HepG2 (cell line): ENCODE results near the gene PCSK6. TPM values are rescaled to one million over a fixed set of nuclear protein-coding genes. Genes with fewer than 3 reads are reported as not detected.

Experiments
- ATF4 ChIP-seq, 2 experiments: fragments of 450-650 bp in 1 of 2; sonication (generic) in 1 of 2; formaldehyde crosslinking; IDR thresholded peaks; 2 replicates each; pipeline versions ENCODE4 v1.5.0 to v1.8.0; 2020 to 2022; ENCODE audit warnings: mild to moderate bottlenecking in 1 of 2, missing genetic modification reagents in 1 of 2
- NFE2 ChIP-seq: sonication (generic); formaldehyde crosslinking; IDR thresholded peaks from 2 replicates; pipeline ENCODE4 v1.4.0; 2020; ENCODE audit warnings: missing genetic modification reagents
- PAX8 ChIP-seq: sonication (generic); formaldehyde crosslinking; IDR thresholded peaks from 2 replicates; pipeline ENCODE4 v1.8.0; 2022; ENCODE audit warnings: mild to moderate bottlenecking, missing genetic modification reagents, borderline replicate concordance
- PAXIP1 ChIP-seq: sonication (generic); formaldehyde crosslinking; conservative IDR thresholded peaks from 2 replicates; pipeline ENCODE4 v1.4.0; 2020; ENCODE audit warnings: mild to moderate bottlenecking, missing genetic modification reagents, moderate library complexity
- TFDP2 ChIP-seq: sonication (generic); formaldehyde crosslinking; IDR thresholded peaks from 2 replicates; pipeline ENCODE4 v1.4.0; 2020; ENCODE audit warnings: missing genetic modification reagents
- TMF1 ChIP-seq: sonication (generic); formaldehyde crosslinking; IDR thresholded peaks from 2 replicates; pipeline ENCODE4 v1.8.1; 2022; ENCODE audit warnings: low read depth, missing genetic modification reagents
- ZNF292 ChIP-seq: sonication (generic); formaldehyde crosslinking; IDR thresholded peaks from 2 replicates; pipeline ENCODE4 v1.8.1; 2022; ENCODE audit warnings: mild to moderate bottlenecking, low read depth, missing genetic modification reagents, borderline replicate concordance
- ZNF678 ChIP-seq: sonication (generic); formaldehyde crosslinking; IDR thresholded peaks from 2 replicates; pipeline ENCODE4 v1.4.0; 2020; ENCODE audit warnings: mild to moderate bottlenecking, missing genetic modification reagents
- ZSCAN31 ChIP-seq: sonication (generic); formaldehyde crosslinking; IDR thresholded peaks from 2 replicates; pipeline ENCODE4 v1.5.0; 2020; ENCODE audit warnings: low read depth, mild to moderate bottlenecking, missing genetic modification reagents
- polyA plus RNA-seq, 8 experiments: library from polyadenylated mRNA; depleted of rRNA in 3 of 8; stranded (reverse) in 7 of 8; unstranded in 1 of 8; fragments of >200 nt; fragmentation: Illumina TruSeq in 4 of 8; extraction: Trizol in 4 of 8; gene quantifications; 2 replicates each; pipeline versions ENCODE4 v1.2.1 to v1.2.3, GENCODE V29; 2011 to 2016; ENCODE audit warnings: low read depth in 4 of 8, missing spikeins in 1 of 8, mixed read lengths in 1 of 8; ENCODE audit not compliant: insufficient read depth in 1 of 8
- total RNA-seq, 5 experiments: library from RNA; depleted of rRNA; stranded (reverse); fragments of >200 nt; fragmentation: Illumina TruSeq; extraction: Trizol; gene quantifications; 2 replicates each; pipeline ENCODE4 v1.2.3, GENCODE V29; 2016; ENCODE audit warnings: low read depth in 1 of 5
- TF ChIP-seq, protein P1 (sequence below): sonication (generic); formaldehyde crosslinking; IDR thresholded peaks from 2 replicates; pipeline ENCODE4 v1.4.0; 2020; ENCODE audit warnings: missing genetic modification reagents
- TF ChIP-seq, protein P2 (sequence below): sonication (generic); formaldehyde crosslinking; IDR thresholded peaks from 2 replicates; pipeline ENCODE4 v1.8.0; 2022; ENCODE audit warnings: missing genetic modification reagents, mild to moderate bottlenecking, inconsistent platforms, borderline replicate concordance
- TF ChIP-seq, protein P3 (sequence below): sonication (generic); formaldehyde crosslinking; IDR thresholded peaks from 2 replicates; pipeline ENCODE4 v1.4.0; 2020; ENCODE audit warnings: mild to moderate bottlenecking, missing genetic modification reagents
- TF ChIP-seq, protein P4 (sequence below): IDR thresholded peaks from 2 replicates; pipeline ENCODE4 v1.6.1; 2018; ENCODE audit warnings: missing genetic modification reagents
- TF ChIP-seq, protein P5 (sequence below): sonication (generic); formaldehyde crosslinking; IDR thresholded peaks from 2 replicates; pipeline ENCODE4 v1.8.1; 2023; ENCODE audit warnings: mild to moderate bottlenecking, moderate library complexity, missing genetic modification reagents

Gene PCSK6
- total and polyA plus RNA-seq, 2 of the 13 experiments (the other 11 are each of a cell fraction or from before 2014, with no cell fraction given) = 56.5 to 155 TPM

DNA sequence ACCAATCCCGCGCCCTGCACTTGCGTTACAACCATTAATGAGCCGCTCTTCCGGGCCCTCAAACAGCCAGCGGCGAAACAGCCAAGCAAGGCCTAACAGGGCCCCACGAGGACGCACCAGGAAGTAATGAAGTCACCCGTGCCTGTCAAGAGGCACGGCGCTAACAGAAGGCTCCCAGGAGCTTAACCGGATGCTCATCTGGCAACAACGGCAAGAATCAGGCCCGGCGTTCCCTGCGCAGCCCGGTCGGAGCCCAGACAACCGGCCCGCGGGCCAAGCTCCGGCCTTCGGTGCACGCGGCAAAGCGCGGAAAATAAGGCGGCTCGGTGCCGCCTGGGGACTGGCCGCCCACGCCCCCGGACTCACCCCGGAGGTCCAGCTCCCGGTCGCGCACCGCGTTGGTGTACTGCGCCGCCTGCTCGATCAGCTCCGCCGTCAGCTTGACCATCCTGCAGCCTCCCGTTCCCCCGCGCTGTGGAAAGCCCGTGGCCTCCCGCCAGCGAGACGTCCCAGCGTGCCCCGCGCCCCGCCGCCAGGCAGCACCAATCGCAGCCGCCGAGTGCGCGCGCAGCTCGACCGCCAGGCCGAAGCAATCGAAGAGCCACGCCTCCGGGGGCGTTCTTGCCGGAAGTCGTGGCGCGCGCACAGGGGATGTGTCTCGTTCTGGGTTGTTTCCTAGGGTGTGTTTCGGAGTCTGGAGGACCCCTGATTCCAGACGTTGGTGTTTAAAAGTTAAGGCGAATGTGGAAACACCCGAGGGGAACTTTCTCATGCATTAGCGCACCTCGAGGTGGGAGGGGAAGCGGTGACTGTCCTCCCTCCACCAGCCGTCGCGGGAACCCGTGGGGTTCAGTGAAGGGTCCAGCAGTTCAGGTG, 194.5 kb downstream of the PCSK6 start, which contains the start of gene SNRPA1 (continued):
- TF ChIP-seq, protein P1, sequence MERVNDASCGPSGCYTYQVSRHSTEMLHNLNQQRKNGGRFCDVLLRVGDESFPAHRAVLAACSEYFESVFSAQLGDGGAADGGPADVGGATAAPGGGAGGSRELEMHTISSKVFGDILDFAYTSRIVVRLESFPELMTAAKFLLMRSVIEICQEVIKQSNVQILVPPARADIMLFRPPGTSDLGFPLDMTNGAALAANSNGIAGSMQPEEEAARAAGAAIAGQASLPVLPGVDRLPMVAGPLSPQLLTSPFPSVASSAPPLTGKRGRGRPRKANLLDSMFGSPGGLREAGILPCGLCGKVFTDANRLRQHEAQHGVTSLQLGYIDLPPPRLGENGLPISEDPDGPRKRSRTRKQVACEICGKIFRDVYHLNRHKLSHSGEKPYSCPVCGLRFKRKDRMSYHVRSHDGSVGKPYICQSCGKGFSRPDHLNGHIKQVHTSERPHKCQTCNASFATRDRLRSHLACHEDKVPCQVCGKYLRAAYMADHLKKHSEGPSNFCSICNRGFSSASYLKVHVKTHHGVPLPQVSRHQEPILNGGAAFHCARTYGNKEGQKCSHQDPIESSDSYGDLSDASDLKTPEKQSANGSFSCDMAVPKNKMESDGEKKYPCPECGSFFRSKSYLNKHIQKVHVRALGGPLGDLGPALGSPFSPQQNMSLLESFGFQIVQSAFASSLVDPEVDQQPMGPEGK (CRISPR knock-in tag) = peak; percentile 65
- TF ChIP-seq NFE2 (no peak), ATF4 (CRISPR knock-in tag; IDR thresholded peaks at IDR 0.05) (peak in 1 of 2 experiments; percentile 70; a peak in 2 of 4 replicates), PAXIP1 (CRISPR knock-in tag) (peak; percentile 42; the same call in 1 of the 2 replicates), ZSCAN31 (CRISPR knock-in tag) (peak; percentile 76), TFDP2 (peak; percentile 95), PAX8 (CRISPR knock-in tag) (0 out of 2 replicates have a peak, but pooled peaks have one; percentile 95), ZNF678 (CRISPR knock-in tag) (peak; percentile 93), ZNF292 (CRISPR knock-in tag) (no peak), TMF1 (CRISPR knock-in tag) (no peak; the same call in 1 of the 2 replicates)
- TF ChIP-seq, protein P2, sequence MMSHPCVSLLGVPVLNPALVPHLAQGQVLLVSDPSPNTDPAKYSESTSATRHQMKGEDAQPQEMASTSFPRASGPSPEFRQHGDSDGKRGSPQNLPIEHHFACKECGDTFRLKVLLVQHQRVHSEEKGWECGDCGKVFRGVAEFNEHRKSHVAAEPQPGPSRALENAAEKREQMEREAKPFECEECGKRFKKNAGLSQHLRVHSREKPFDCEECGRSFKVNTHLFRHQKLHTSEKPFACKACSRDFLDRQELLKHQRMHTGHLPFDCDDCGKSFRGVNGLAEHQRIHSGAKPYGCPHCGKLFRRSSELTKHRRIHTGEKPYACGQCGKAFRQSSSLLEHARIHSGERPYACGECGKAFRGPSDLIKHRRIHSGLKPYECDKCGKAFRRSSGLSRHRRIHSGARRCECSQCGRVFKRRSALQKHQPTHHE = peak; percentile 58; the same call in 1 of the 2 replicates
- TF ChIP-seq, protein P3, sequence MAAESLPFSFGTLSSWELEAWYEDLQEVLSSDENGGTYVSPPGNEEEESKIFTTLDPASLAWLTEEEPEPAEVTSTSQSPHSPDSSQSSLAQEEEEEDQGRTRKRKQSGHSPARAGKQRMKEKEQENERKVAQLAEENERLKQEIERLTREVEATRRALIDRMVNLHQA = no peak
- TF ChIP-seq, protein P4, sequence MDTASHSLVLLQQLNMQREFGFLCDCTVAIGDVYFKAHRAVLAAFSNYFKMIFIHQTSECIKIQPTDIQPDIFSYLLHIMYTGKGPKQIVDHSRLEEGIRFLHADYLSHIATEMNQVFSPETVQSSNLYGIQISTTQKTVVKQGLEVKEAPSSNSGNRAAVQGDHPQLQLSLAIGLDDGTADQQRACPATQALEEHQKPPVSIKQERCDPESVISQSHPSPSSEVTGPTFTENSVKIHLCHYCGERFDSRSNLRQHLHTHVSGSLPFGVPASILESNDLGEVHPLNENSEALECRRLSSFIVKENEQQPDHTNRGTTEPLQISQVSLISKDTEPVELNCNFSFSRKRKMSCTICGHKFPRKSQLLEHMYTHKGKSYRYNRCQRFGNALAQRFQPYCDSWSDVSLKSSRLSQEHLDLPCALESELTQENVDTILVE (CRISPR knock-in tag) = peak; percentile 96
- TF ChIP-seq, protein P5, sequence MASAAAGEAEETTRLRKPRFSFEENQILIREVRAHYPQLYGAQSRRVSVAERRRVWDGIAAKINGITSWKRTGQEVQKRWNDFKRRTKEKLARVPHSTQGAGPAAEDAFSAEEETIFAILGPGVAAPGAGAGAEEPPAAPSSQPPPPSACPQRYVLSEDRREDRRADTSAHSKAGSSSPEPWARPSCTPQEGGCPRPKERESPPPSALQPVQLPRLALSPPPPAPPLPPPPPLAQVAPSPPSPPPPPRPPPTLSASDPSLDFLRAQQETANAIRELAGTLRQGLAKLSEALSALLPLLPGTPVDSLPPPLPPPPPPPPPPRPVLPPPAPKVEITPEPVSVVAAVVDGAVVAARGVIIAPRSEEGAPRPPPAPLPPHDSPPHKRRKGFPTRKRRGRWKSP (CRISPR knock-in tag) = peak; percentile 63; the same call in 1 of the 2 replicates
